ENCODE measurements around the gene CEP70.

DNA sequence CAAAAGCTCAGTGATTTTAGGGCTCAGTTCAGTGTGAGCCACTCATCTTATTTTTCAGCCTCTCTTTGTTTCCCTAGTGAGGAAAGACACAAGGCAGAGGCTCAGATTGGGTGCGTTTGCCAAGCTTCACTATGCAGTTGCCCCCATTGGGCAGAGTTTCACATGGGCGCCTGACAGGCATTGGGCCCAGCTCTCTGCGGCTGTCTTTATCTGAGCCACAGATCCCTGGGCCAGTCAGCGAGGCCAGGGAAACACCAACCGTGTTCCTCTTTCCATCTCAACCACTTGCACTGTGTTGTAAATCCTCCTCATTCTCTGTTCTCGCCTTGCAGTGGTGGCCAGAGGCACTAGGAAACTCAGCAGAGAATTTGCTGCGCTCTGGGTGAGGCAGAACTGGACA, 148.8 kb downstream of the CEP70 start:
- no peak for TF ChIP-seq EZH2 (IDR thresholded peaks at IDR 0.05)
- TF ChIP-seq POLR2AphosphoS5 (IDR thresholded peaks at IDR 0.05; ENCODE audit: borderline replicate concordance, low read depth, low read length): no peak
- TF ChIP-seq FOXP2 (optimal IDR thresholded peaks at IDR 0.05; ENCODE audit: control extremely low read depth, extremely low read length, insufficient read depth): no peak
